Adrenal gland (tissue), 19 donors: Measurements from ENCODE around the gene GPR4. TPM values are rescaled to one million over a fixed set of nuclear protein-coding genes. Genes with fewer than 3 reads are reported as not detected.

Source experiments
- DNase-seq, 7 donors: peaks; one replicate each; pipeline ENCODE4 v3.0.0-alpha.2; 2019 to 2020
- H3K27ac ChIP-seq, 5 donors: fragments of 200-600 bp; sonication (generic) in 4 of 5; 1 replicate in 3 of 5; 2 replicates in 2 of 5; pipeline versions ENCODE4 v1.5.1 to v1.8.0; 2016 to 2020; ENCODE audit warnings: mild to moderate bottlenecking in 1 of 5
- H3K27me3 ChIP-seq: fragments of 200-600 bp; 2 replicates; pipeline ENCODE4 v1.8.0; 2021
- H3K36me3 ChIP-seq, 2 donors: fragments of 200-600 bp; replicated peaks in 1 of 2; 1 replicate in 1 of 2; 2 replicates in 1 of 2; pipeline versions ENCODE4 v1.5.1 to v1.8.0; 2018 to 2022
- H3K4me1 ChIP-seq, 2 donors: fragments of 200-600 bp; replicated peaks in 1 of 2; 1 replicate in 1 of 2; 2 replicates in 1 of 2; pipeline versions ENCODE4 v1.5.1 to v1.8.0; 2018 to 2021
- H3K4me3 ChIP-seq, 4 donors: fragments of 200-600 bp; sonication (generic) in 3 of 4; one replicate each; pipeline ENCODE4 v1.5.1; 2016 to 2018
- H3K9me3 ChIP-seq, 3 donors: fragments of 200-600 bp; sonication (generic) in 1 of 3; replicated peaks in 1 of 3; 1 replicate in 2 of 3; 2 replicates in 1 of 3; pipeline versions ENCODE4 v1.5.1 to v1.8.0; 2016 to 2021
- POLR2A ChIP-seq, 2 donors: fragments of 450-650 bp; IDR thresholded peaks; one replicate each; pipeline ENCODE4 v1.6.1; 2017; ENCODE audit warnings: antibody characterized with exemption in 2 of 2, mild to moderate bottlenecking in 2 of 2, moderate library complexity in 1 of 2
- WGBS, 4 donors: extraction: QIAGEN DNeasy Blood & Tissue Kit in 2 of 4; methylation state at CpG; one replicate each; pipeline versions ENCODE4 v1.1.5 to v1.1.7; 2013 to 2017; 5-methylcytosine and 5-hydroxymethylcytosine counted together
- intact Hi-C, 2 donors: fragments of 100-400 bp; cut with DNase I; formaldehyde crosslinking; loops; one replicate each; pipeline versions ENCODE4 v1.14.1 to v1.15.0; 2022 to 2023
- long read RNA-seq, 10 donors: library from polyadenylated mRNA in 3 of 10; unstranded in 2 of 10; stranded (forward) in 1 of 10; transcript quantifications; one replicate each; pipeline ENCODE4 v2.0.0 and lab custom pipeline, GENCODE V29; 2021 to 2026
- polyA plus RNA-seq, 3 donors: library from polyadenylated mRNA; stranded (reverse); fragments of 200-250 nt in 2 of 3; fragments of 350-450 nt in 1 of 3; fragmentation: Illumina TruSeq in 1 of 3; extraction: RNeasy Lipid Tissue Mini Kit (QIAGEN cat#74804) in 1 of 3; gene quantifications; one replicate each; pipeline ENCODE4 v1.2.3, GENCODE V29; 2013 to 2014
- total RNA-seq, 9 donors: library from RNA; depleted of rRNA in 4 of 9; stranded (reverse); fragments of >200 nt in 4 of 9; fragments of 120-200 nt in 1 of 9; fragmentation: NEBNext Ultra II Directional in 1 of 9; extraction: Animal tissue kit (Norgen Biotek cat#: 25700) in 1 of 9; gene quantifications; one replicate each; pipeline versions ENCODE4 v1.1.0 to v1.2.4, GENCODE V29; 2013 to 2023
- TF ChIP-seq, protein P1 (sequence below), 6 experiments: fragments of 450-650 bp in 4 of 6; fragments of 200-600 bp in 2 of 6; sonication (generic) in 1 of 6; IDR thresholded peaks; 1 replicate in 5 of 6; 2 replicates in 1 of 6; pipeline versions ENCODE4 v1.5.1 to v1.8.0; 2016 to 2021; ENCODE audit warnings: antibody characterized with exemption in 6 of 6, mild to moderate bottlenecking in 2 of 6, moderate library complexity in 1 of 6
- donor health status: healthy with polysubstance abuse.
- donor health status: Bipolar disorder and iron deficiency.
- donor health status: DM: yes; HTN: yes; CAD: no.
- donor health status: DM: no; HTN: no; CAD: no.
- donor health status: DM: no; HTN: no; CAD: no.
- donor health status: DM: yes; HTN: yes; CAD: no.

The GPR4 gene
- total RNA-seq (1 to 10 TPM in 8 of 9 donors, under 1 TPM in 1; 0.55 to 7.8 (median 3.5) TPM), polyA plus RNA-seq (10 to 100 TPM in 1 of 3 donors, 1 to 10 TPM in 2; 7.6 to 11.3 (median 9.6) TPM)
- long read RNA-seq, donor 1, partial matches to known transcripts = 0 of 1 reads
- long read RNA-seq, donor 1, other reads (novel, unspliced or antisense) = 0 of 1 reads
- long read RNA-seq, donor 2, partial matches to known transcripts = 0 of 1 reads
- long read RNA-seq, donor 2, other reads (novel, unspliced or antisense) = 0 of 1 reads
- long read RNA-seq, donor 3, partial matches to known transcripts = 0 of 1 reads
- long read RNA-seq, donor 3, other reads (novel, unspliced or antisense) = 0 of 1 reads
- long read RNA-seq, donor 4, partial matches to known transcripts = 0 of 2 reads
- long read RNA-seq, donor 4, other reads (novel, unspliced or antisense) = 2 of 2 reads
- long read RNA-seq, donor 5, transcript GPR4-201 (2 exons, 3,048 nt) = major isoform, 7 of 9 reads
- long read RNA-seq, donor 5, partial matches to known transcripts = 0 of 9 reads
- long read RNA-seq, donor 5, other reads (novel, unspliced or antisense) = 2 of 9 reads
- long read RNA-seq, donor 6, partial matches to known transcripts = 0 of 1 reads
- long read RNA-seq, donor 6, other reads (novel, unspliced or antisense) = 1 of 1 reads
- long read RNA-seq, donor 7 = 0 reads
- long read RNA-seq, donor 8, transcript GPR4-201 (2 exons, 3,048 nt) = major isoform, 5 of 5 reads
- long read RNA-seq, donor 8, partial matches to known transcripts = 0 of 5 reads
- long read RNA-seq, donor 8, other reads (novel, unspliced or antisense) = 0 of 5 reads
- long read RNA-seq, donor 9, partial matches to known transcripts = 0 of 2 reads
- long read RNA-seq, donor 9, other reads (novel, unspliced or antisense) = 0 of 2 reads
- long read RNA-seq, donor 10 = 0 reads

DNA sequence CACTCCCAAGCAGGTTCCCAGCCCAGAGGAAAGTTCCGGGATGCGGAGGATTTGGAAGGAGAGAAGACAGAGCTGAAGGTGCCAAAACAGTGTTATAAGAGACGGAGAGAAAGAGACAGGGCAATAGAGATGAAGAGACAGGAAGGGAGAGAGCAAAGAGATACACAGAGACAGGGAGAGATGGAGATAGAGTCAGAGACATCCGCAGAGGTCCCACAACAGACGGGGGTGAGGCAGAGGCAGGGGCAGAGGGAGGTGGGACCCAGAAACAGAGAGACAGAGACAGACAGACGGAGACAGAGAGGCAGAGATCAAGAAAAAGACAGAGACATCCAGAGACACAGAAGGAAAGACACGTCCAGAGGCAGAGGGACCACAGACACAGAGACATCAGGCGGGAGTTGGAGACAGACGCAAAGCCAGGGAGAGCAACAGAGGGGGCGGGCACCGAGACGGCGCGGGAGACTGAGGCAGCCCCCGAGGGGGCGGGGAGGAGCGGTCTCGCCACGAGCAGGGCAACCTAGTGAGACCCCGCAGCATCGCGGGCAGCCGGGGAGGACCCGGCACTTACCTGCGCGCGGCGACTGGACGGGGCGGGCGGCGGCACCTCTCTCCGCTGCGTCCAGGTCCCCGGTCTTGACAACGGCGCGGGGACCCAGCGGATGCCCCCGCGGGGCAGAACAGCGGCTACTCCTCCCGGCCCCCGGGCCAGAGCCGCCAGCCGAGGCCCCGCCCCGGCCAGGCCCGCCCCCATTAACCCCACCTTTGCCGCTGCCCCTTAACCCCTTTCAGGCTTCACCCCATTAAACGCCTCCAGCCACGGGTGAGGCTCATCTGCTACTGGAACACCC, at the start of gene GPR4:
Gene GPR4 (minus strand): TSS at position 689 of the 851 bp plus-strand sequence. CDS start 10,346 bp downstream, outside the sequence.
- H3K36me3 ChIP-seq = no peaks in the 10 kb centered on the region
- peaks cover 0 to 17% of the 10 kb centered on the region in 2 donors for H3K4me1 ChIP-seq
- H3K27ac ChIP-seq = peak within 1 kb of the TSS in 3 of 5 donors; percentile 26 to 76 (median 35)
- H3K27me3 ChIP-seq = peaks cover 11% of the 10 kb centered on the region
- peak within 1 kb of the TSS in 2 of 4 donors; percentile 13 to 43 for H3K4me3 ChIP-seq
- WGBS, 4 donors = 4 to 5% (median 4%) methylated on average over 22 to 49 of the region's 52 CpGs
- intact Hi-C loops = loop anchor here in 1 of 2 donors (5.0 kb wide), 1 partner anchor 41 kb away; no protein-coding TSS in a partner anchor
- TF ChIP-seq, protein P1, sequence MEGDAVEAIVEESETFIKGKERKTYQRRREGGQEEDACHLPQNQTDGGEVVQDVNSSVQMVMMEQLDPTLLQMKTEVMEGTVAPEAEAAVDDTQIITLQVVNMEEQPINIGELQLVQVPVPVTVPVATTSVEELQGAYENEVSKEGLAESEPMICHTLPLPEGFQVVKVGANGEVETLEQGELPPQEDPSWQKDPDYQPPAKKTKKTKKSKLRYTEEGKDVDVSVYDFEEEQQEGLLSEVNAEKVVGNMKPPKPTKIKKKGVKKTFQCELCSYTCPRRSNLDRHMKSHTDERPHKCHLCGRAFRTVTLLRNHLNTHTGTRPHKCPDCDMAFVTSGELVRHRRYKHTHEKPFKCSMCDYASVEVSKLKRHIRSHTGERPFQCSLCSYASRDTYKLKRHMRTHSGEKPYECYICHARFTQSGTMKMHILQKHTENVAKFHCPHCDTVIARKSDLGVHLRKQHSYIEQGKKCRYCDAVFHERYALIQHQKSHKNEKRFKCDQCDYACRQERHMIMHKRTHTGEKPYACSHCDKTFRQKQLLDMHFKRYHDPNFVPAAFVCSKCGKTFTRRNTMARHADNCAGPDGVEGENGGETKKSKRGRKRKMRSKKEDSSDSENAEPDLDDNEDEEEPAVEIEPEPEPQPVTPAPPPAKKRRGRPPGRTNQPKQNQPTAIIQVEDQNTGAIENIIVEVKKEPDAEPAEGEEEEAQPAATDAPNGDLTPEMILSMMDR (IDR thresholded peaks at IDR 0.05) = no peak
- TF ChIP-seq POLR2A (IDR thresholded peaks at IDR 0.05) = no peak
- H3K9me3 ChIP-seq = no peaks in the 10 kb centered on the region
- peak in 1 of 7 donors; percentile 37 for DNase-seq

DNA sequence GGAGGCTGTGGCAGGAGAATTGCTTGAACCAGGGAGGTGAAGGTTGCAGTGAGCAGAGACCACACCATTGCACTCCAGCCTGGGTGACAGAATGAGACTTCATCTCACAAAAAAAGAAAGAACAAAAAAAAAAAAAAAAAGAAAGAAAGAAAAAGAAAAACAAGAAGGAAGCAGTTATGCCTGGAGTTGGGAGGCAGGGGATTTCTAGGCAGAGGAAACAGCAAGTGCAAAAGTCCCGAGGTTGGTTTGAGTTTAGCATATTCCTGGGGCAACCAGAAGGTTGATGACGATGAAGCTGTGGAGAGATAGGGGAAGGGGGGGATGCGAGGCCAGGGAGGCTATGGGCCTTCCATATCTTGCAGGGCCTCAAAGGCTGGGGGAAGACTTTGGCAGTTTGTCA, 48.7 kb upstream of the GPR4 start:
- WGBS, 4 donors = 54 to 76% (median 69%) methylated on average over 3 of the region's 3 CpGs
- intact Hi-C loops = no loop called here

DNA sequence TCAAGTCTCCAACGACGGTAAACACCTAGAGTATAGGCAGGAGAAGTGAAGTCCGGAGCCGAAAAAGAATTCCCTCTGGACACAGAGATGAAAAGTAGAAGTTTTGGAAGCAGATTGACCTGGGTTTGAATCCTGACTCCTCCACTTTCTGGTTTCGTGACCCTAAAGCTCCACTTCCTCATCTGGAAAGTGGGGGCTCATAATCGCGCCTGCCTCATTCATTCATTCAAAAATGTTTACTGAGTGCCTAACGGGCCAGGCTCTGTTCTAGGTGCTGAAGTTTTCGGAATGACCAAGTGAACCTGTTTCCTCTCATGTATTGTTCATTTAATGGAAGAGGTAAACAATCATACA, 44.3 kb upstream of the GPR4 start:
- peaks cover 17 to 19% of the 10 kb centered on the region in 2 donors for H3K4me1 ChIP-seq
- H3K27me3 ChIP-seq = no peaks in the 10 kb centered on the region
- TF ChIP-seq POLR2A (IDR thresholded peaks at IDR 0.05) = no peak
- TF ChIP-seq, protein P1 (IDR thresholded peaks at IDR 0.05) = no peak
- DNase-seq = no peak
- WGBS, 4 donors = 13 to 20% (median 17%) methylated on average over 9 of the region's 9 CpGs
- H3K9me3 ChIP-seq = no peaks in the 10 kb centered on the region
- no peaks in the 10 kb centered on the region for H3K36me3 ChIP-seq
- no peak overlapping the region for H3K27ac ChIP-seq
- H3K4me3 ChIP-seq = peak overlapping the region in 1 of 4 donors; percentile 48
- intact Hi-C loops = loop anchor here in 1 of 2 donors (10.0 kb wide), 1 partner anchor 122 kb away; no protein-coding TSS in a partner anchor

More for the DNA sequence above, 48.7 kb upstream of the GPR4 start:
- no peak for DNase-seq
- no peaks in the 10 kb centered on the region for H3K9me3 ChIP-seq
- no peaks in the 10 kb centered on the region for H3K36me3 ChIP-seq
- H3K27me3 ChIP-seq = no peaks in the 10 kb centered on the region
- no peak overlapping the region for H3K27ac ChIP-seq
- no peaks in the 10 kb centered on the region for H3K4me1 ChIP-seq
- TF ChIP-seq POLR2A (IDR thresholded peaks at IDR 0.05) = no peak
- TF ChIP-seq, protein P1 (IDR thresholded peaks at IDR 0.05) = no peak
- H3K4me3 ChIP-seq = no peak overlapping the region
